B cell (primary cell): Measurements from ENCODE around the gene FRG2.
"Not testable (repeated sequence)": the region's sequence is repeated elsewhere in the genome, so short reads cannot be mapped to it uniquely, and the experiment has no call there.

ENCODE experiments used
- CTCF ChIP-seq: fragments of 200-600 bp; IDR thresholded peaks from one replicate; pipeline ENCODE4 v1.8.0; 2022; ENCODE audit warnings: antibody characterized with exemption, mild to moderate bottlenecking
- EZH2 ChIP-seq: IDR thresholded peaks from 2 replicates; pipeline ENCODE4 v1.6.1; 2012; ENCODE audit warnings: borderline replicate concordance, low read depth, mild to moderate bottlenecking, moderate library complexity, low read length; ENCODE audit not compliant: insufficient read depth, poor library complexity, severe bottlenecking

- not testable (repeated sequence) for TF ChIP-seq CTCF, EZH2
Observed at GRCh38 chr4:190031264-190031663, 4.2 kb upstream of the FRG2 start.
